ENCODE results near the gene CCP110. TPM values are rescaled to one million over a fixed set of nuclear protein-coding genes. Genes with fewer than 3 reads are reported as not detected.

Gene CCP110
- total and polyA plus RNA-seq, 2 donors (not counting 1 experiment from before 2014, with no cell fraction given) = 4.9 to 23.6 TPM

- ATAC-seq (ENCODE audit: low read depth) (no peak), DNase-seq (no peak)
- Histone ChIP-seq H4K20me1 (ENCODE audit: control insufficient read depth, insufficient read depth, low read length, poor library complexity, severe bottlenecking) (no peaks in the 10 kb centered on the region), H2AFZ (ENCODE audit: insufficient read depth, low read depth, low read length, poor library complexity, severe bottlenecking) (no peak overlapping the region), H3K36me3 (replicated peaks in 1 of 2; ENCODE audit: control extremely low read depth in 1 of 2, control insufficient read depth in 1 of 2, extremely low read depth in 1 of 2, insufficient read depth in 2 of 2, low read length in 1 of 2) (peaks cover 0 to 7% of the 10 kb centered on the region in 2 experiments), H3K4me1 (ENCODE audit: control insufficient read depth in 2 of 2, insufficient read depth in 2 of 2, low read length in 2 of 2) (peaks cover 17 to 27% of the 10 kb centered on the region in 2 donors), H3K4me3 (ENCODE audit: control extremely low read depth in 1 of 5, extremely low read depth in 1 of 5, insufficient read depth in 1 of 5, low read depth in 2 of 5, low read length in 4 of 5) (no peak overlapping the region), H3K9ac (ENCODE audit: low read length) (no peak overlapping the region), H3K79me2 (ENCODE audit: control insufficient read depth, insufficient read depth, low read length) (peaks cover 38% of the 10 kb centered on the region), H3K27me3 (replicated peaks in 1 of 4; ENCODE audit: control extremely low read depth in 1 of 4, control insufficient read depth in 3 of 4, insufficient read depth in 4 of 4, low read length in 3 of 4) (no peaks in the 10 kb centered on the region), H3K4me2 (replicated peaks; ENCODE audit: low read depth, low read length, poor library complexity, severe bottlenecking) (no peak overlapping the region), H3K27ac (ENCODE audit: low read length in 2 of 2) (no peak overlapping the region), H3K9me3 (ENCODE audit: control extremely low read depth in 1 of 3, control insufficient read depth in 2 of 3, insufficient read depth in 1 of 3, low read length in 2 of 3) (no peaks in the 10 kb centered on the region)
- Mint-ChIP-seq H3K4me1 (peaks cover 30% of the 10 kb centered on the region), H3K9me3 (ENCODE audit: insufficient read depth) (no peaks in the 10 kb centered on the region), H3K27ac (no peak overlapping the region), H3K27me3 (no peaks in the 10 kb centered on the region), H3K4me3 (no peak overlapping the region)
- ChIA-PET POLR2A (no interaction called here), CTCF (interaction anchor here (0.9 to 2.3 kb wide), 3 partner anchors 11 to 16 kb away, joined by 3 to 15 read pairs (median 9); no protein-coding TSS in a partner anchor)
- WGBS (ENCODE audit: insufficient coverage) = no CpG with 5 or more reads among the region's 2 CpGs
- TF ChIP-seq EZH2 (IDR thresholded peaks at IDR 0.05; ENCODE audit: borderline replicate concordance, insufficient read depth, low read depth, low read length, poor library complexity, severe bottlenecking) (no peak), CTCF (IDR thresholded peaks at IDR 0.05) (no peak)
- intact Hi-C loops (cut with micrococcal nuclease) = no loop called here
These were observed 5.4 kb upstream of the CCP110 start for GRCh38 chr16:19518388-19518787.

GRCh38 chr16:19520861-19521331 lies 2.8 kb upstream of the CCP110 start:
- CTCF ChIA-PET = interaction anchor here (0.7 to 2.3 kb wide), 6 partner anchors 15 to 1757 kb away, joined by 3 to 15 read pairs (median 4); partner anchors contain the start of gene VPS35L
- H3K4me1 ChIP-seq (ENCODE audit: control insufficient read depth in 2 of 2, insufficient read depth in 2 of 2, low read length in 2 of 2) = peaks cover 19 to 37% of the 10 kb centered on the region in 2 donors
- H3K79me2 ChIP-seq (ENCODE audit: control insufficient read depth, insufficient read depth, low read length) = peaks cover 41% of the 10 kb centered on the region
- H3K27ac ChIP-seq (ENCODE audit: low read length in 2 of 2) = peak overlapping the region; percentile 39 to 75
- intact Hi-C loops (cut with micrococcal nuclease) = loop anchor here (5.0 to 10.0 kb wide), 2 partner anchors 594 to 1224 kb away; partner anchors contain the start of genes SMG1 and THUMPD1
- Mint-ChIP-seq H3K4me3 (peak overlapping the region; percentile 95), H3K4me1 (peaks cover 37% of the 10 kb centered on the region), H3K27me3 (no peaks in the 10 kb centered on the region), H3K27ac (peak overlapping the region; percentile 89), H3K9me3 (ENCODE audit: insufficient read depth) (no peaks in the 10 kb centered on the region)
- peak overlapping the region; percentile 78 for H3K9ac ChIP-seq (ENCODE audit: low read length)
- POLR2A ChIA-PET = interaction anchor here (0.8 kb wide), 1 partner anchor 35 kb away, joined by 4 read pairs; the partner anchor contains the start of gene VPS35L
- 21% methylated on average over 3 of the region's 8 CpGs for whole genome bisulfite sequencing (ENCODE audit: insufficient coverage)
- no peaks in the 10 kb centered on the region for H4K20me1 ChIP-seq (ENCODE audit: control insufficient read depth, insufficient read depth, low read length, poor library complexity, severe bottlenecking)
- H3K36me3 ChIP-seq (replicated peaks in 1 of 2; ENCODE audit: control extremely low read depth in 1 of 2, control insufficient read depth in 1 of 2, extremely low read depth in 1 of 2, insufficient read depth in 2 of 2, low read length in 1 of 2) = peaks cover 0 to 6% of the 10 kb centered on the region in 2 experiments
- ATAC-seq (ENCODE audit: low read depth) (no peak), DNase-seq (peak; percentile 26)
- H3K9me3 ChIP-seq (ENCODE audit: control extremely low read depth in 1 of 3, control insufficient read depth in 2 of 3, insufficient read depth in 1 of 3, low read length in 2 of 3) = no peaks in the 10 kb centered on the region
- H3K27me3 ChIP-seq (replicated peaks in 1 of 4; ENCODE audit: control extremely low read depth in 1 of 4, control insufficient read depth in 3 of 4, insufficient read depth in 4 of 4, low read length in 3 of 4) = no peaks in the 10 kb centered on the region
- peak overlapping the region; percentile 56 to 87 (median 79) for H3K4me3 ChIP-seq (ENCODE audit: control extremely low read depth in 1 of 5, extremely low read depth in 1 of 5, insufficient read depth in 1 of 5, low read depth in 2 of 5, low read length in 4 of 5)
- peak overlapping the region; percentile 81 for H3K4me2 ChIP-seq (replicated peaks; ENCODE audit: low read depth, low read length, poor library complexity, severe bottlenecking)
- TF ChIP-seq EZH2 (IDR thresholded peaks at IDR 0.05; ENCODE audit: borderline replicate concordance, insufficient read depth, low read depth, low read length, poor library complexity, severe bottlenecking) (no peak), CTCF (IDR thresholded peaks at IDR 0.05) (no peak)
- peak overlapping the region; percentile 89 for H2AFZ ChIP-seq (ENCODE audit: insufficient read depth, low read depth, low read length, poor library complexity, severe bottlenecking)

All from B cell (primary cell).